ENCODE measurements around the gene ABCF3.

The ABCF3 gene

GRCh38 chr3:184188080-184188479 is 2.1 kb downstream of the ABCF3 start:
- no peak for DNase-seq

- no peak for DNase-seq
These were observed 3.4 kb downstream of the ABCF3 start for GRCh38 chr3:184189421-184189820.

DNA sequence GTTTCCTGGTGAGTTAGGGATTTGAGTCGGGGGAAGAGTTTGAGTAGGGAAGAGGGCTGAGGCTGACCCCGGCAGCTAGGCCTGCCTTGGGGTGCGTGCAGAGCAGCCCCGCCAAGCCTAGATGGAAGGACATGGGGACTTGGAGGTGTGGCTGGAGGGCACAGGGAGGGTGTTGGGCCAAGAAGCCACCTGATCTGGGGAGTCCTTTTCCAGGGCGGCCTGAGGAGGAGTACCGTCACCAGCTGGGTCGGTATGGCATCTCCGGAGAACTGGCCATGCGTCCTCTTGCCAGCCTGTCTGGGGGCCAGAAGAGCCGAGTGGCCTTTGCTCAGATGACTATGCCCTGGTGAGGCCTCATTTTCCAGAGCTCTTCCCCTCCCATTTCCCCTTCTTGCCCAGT is 6.9 kb downstream of the ABCF3 start:
- DNase-seq = no peak

DNA sequence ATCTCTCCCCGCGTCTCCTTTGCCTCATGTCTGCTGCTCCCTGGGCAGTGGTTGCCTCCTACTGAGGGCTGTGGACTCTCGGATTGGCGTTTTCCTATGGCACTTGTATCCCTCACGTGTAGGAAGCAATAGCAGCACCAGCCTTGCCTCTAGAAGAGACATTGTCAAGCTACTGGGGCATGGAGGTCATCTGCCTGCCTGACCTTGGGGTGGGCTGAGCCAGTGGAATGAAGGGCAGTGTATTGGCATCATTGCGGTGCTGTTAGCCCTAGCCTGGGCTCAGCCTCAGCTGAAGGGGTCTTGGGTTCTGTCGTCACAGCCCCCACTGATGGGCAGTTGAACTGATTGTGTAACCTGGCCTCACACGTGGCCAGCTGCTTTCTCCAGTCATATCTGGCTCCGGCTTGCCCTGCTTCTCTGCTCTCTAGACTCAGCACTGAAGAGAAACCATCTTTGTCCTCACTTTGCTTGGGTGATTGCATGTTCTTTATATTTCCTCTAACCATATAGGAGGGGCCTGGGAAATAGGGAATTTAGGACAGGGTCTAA is 8.1 kb downstream of the ABCF3 start:
- no peak for DNase-seq

DNA sequence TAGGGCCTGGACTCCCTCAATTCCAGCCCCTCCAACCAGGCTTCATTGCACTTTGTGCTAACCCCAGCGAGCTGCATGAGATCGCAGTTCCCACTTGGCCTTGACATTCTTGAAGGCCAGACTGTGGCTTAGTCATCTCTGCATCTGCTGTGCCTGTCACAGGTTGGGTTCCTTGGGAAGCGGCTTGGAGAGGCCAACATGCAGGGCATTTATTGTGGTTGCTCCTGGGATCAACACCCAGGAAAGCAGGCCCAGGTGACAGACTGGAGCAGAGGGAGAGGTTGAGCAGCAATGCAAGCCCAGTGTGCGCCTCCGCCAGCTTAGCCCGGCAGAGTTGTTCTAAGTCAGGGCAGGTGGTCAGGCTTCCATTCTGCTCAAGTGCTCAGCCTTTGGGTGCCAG is 10.5 kb downstream of the ABCF3 start:
- no peak for DNase-seq

- DNase-seq = no peak
These were observed 12.5 kb downstream of the ABCF3 start for GRCh38 chr3:184198509-184198908.

GRCh38 chr3:184200825-184201224 is 14.8 kb downstream of the ABCF3 start:
- DNase-seq = no peak

DNA sequence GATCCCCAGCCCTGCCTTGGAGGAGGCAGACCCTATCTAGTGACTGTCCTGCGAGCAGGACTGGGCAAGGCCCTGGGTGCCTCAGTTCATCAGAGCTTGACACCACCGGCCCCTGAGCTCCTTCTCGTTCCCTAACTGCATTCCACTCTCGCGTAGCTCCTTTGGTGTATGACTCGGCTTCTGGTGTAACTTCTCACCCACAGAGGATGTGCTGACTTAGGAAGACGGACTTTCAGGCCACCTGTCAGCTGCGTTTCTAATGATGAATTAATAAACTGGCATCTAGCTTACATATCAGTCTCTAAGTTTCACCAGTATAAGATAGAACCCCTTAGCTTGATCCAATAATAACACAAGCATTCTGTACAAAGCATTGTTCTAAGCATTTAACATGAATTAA is 17.5 kb downstream of the ABCF3 start:
- DNase-seq = no peak

DNA sequence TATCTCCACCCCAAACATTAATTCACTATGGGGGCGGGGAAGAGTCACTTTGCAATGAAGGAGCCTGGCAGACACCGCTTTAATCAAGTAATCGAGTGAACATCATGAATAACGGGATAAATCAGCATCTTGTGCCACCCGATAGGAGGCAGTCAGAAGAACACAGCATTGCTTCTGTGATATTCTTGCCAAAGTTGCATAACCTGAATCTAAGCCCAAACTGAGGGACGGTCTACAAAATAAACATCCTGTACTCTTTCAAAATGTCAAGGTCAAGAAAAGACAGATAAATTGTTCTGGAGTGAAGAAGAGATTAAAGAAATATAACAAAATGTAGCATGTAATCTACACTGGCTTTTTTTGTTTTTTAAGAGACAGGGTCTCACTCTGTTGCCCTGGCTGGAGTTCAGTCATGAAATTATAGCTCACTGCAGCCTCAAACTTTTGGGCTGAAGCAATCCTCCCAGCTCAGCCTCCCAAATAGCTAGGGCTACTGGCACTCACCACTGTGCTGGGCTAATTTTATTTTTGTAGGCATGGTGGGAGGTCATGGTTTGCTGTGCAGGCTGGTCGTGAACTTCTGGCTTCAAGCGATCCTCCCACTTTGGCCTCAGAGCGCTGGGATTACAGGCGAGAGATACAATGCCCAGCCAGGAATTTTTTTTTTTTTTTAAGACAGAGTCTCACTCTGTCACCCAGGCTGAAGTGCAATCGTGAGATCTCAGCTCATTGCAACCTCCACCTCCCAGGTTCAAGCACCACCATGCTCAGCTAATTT is 23.3 kb downstream of the ABCF3 start:
- DNase-seq = no peak

DNA sequence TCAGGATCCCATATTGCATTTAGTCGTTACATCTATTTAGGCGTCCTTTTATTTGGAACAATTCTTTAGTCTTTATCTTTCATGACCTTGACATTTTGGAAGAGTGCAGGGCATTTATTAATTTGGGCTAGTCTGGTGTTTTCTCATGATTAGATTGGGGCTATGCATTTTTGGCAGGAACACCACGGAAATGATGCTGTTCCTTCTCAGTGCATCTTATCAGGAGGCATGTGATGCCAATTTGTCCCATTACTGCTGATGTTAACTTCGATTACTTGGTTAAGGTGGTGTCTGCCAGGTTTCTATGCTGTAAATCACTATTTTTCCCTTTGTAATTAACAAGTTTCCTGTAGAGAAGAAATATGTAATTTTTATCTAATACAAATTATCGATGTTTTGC is 25.3 kb downstream of the ABCF3 start:
- DNase-seq = no peak

- no peak for DNase-seq
These were observed 25.7 kb downstream of the ABCF3 start for GRCh38 chr3:184211718-184212117.

DNA sequence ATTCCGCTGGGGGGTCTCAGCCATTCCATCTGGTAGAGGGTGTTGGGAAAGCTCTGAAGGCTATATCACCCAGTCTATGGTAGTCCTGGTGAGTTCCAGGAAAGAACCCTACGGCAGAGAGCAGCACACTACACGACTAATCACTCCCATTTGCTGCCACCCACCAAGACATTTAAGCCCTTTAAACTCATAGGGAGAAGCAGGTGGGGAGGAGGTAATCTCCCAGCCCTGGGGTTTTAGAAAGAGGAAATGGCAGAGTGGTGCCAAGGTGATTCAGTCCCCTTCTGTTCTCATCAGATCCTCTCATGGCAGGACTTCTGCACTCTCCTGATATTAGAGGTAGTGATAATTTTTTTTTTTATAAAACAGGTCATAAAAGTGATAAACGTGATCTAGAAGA is 32.8 kb downstream of the ABCF3 start:
- no peak for DNase-seq

GRCh38 chr3:184222521-184222920 is 36.5 kb downstream of the ABCF3 start:
- no peak for DNase-seq

GRCh38 chr3:184223946-184224345 is 37.9 kb downstream of the ABCF3 start:
- DNase-seq = no peak

GRCh38 chr3:184227481-184227935 is 41.5 kb downstream of the ABCF3 start:
- peak; percentile 66 for DNase-seq

DNA sequence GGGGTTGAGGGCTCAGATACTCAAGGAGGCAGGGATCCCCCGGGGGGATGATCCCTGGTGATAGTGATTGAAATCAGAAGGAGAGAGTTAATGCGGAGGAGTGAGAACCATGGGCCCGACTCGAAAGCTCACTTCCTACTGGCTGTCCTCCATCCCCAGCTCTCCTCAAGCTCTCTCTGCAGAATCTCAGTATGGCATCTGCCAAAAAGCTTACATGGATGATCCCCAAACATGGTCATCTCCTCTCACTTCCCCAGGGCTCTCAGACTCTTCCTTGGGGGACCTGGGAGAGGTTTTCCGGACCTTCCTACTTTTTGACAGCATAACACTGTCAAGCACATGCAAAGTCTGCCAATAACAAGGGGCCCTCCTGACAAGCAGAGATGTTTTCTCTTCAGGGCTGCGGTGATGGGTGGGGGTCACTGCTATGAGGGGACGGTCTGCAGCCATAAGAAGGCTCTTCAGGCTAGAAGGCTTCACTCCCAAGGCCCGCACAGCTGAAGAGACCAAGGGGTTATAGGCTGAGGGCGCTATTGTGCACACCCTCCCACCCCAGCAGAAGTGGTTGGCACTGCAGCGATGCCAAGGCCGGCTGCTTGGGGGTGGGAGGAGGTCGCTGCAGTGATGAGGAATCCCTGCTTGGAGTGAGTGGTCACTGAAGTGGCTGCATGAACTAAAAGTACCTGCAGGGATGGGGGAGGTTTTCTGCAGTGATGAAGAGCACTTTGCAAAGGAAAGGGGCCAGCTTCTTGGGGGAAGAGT is 42.6 kb downstream of the ABCF3 start:
- DNase-seq = no peak

DNA sequence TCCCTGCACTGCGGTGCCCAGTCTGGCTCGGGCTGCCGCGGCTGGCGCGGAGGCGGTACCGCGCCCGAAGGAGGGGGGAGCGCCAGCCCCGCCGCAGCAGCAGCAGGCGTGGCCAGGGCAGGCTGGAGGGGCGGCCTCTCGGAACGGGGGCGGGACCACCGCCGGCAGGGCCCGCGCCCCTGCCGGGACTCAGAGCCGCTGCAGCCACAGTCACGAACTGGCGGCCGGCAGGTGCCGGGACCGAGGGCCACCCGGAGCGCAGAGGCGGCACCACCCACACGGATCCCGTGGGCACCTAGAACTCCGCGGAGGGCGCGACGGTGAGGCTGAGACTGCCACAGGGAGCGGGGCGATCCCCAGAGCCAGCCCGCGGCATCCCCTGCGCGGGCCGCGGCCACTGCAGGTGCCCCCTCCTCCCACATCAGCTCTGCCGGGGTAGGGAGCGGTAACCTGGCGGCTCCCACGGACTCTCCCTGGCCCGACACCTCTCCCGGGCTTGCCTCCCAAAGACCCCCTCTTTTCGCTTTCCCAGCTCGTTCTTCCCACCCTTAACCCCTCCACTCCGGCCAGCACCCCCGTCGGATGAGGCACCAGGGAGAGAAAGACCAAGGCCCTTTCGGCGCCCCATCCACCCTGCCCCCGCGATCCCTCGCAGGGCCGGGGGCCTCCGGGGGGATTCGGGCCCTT is 43.5 kb downstream of the ABCF3 start, which contains the start of gene VWA5B2:
TSS of gene VWA5B2 (plus strand) at position 192 of the 687 bp plus-strand sequence. CDS start 944 bp downstream, outside the sequence.
- peak; percentile 84 for DNase-seq

DNA sequence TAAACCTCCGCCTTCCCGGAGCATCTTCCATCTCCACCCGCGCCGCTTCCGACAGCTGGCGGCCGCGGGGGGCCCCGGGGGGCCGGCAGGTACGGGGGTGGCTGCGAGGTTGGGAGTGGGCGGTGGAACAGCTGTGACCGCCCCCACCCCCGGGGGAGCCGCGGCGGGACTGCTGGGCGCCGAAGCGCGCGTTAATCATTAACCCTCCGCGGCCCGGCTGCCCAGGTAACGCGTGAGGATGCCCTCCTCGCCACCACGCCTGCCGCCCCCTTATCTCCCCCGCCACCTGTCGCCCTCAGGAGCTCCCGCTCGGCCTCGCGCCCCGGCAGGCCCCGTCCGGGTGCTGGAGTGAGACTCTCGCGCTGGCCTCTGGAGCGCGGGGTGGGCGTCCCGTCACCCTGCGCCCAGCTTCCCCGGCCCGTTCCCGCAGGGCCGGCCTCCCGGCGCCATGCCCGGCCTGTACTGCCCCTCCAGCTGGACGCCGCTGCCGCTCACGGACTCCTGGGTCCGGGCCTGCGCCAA is 44.1 kb downstream of the ABCF3 start:
- DNase-seq = peak; percentile 28

GRCh38 chr3:184230603-184231528 is 44.9 kb downstream of the ABCF3 start:
- no peak for DNase-seq

GRCh38 chr3:184231671-184232070 is 45.7 kb downstream of the ABCF3 start:
- DNase-seq = no peak

GRCh38 chr3:184233127-184233843 is 47.3 kb downstream of the ABCF3 start:
- DNase-seq = no peak
